Thyroid gland (tissue), 4 donors: Measurements from ENCODE around the gene KLF3.
"Not testable (repeated sequence)": the region's sequence is repeated elsewhere in the genome, so short reads cannot be mapped to it uniquely, and the experiment has no call there.

ENCODE experiments used
- CTCF ChIP-seq, 6 experiments: fragments of 200-600 bp in 3 of 6; fragments of 450-650 bp in 3 of 6; sonication (generic) in 3 of 6; IDR thresholded peaks; one replicate each; pipeline ENCODE4 v1.5.1; 2016 to 2019; ENCODE audit warnings: antibody characterized with exemption in 6 of 6, mild to moderate bottlenecking in 2 of 6, inconsistent platforms in 1 of 6, moderate library complexity in 1 of 6
- POLR2A ChIP-seq, 2 donors: fragments of 450-650 bp; IDR thresholded peaks; one replicate each; pipeline ENCODE4 v1.6.1; 2017; ENCODE audit warnings: antibody characterized with exemption in 2 of 2, mild to moderate bottlenecking in 2 of 2, moderate library complexity in 1 of 2

GRCh38 chr4:38622340-38622739 is 41.7 kb upstream of the KLF3 start:
- TF ChIP-seq CTCF, POLR2A (IDR thresholded peaks at IDR 0.05): not testable (repeated sequence)
